Measurements from ENCODE around the gene CDKL1.

The CDKL1 gene

GRCh38 chr14:50311337-50311971, 85.2 kb downstream of the CDKL1 start:
- no peak for DNase-seq (ENCODE audit: low read depth, low spot score)
- H3K4me3 ChIP-seq (ENCODE audit: low read length), result peak overlapping the region; percentile 92

- no peak overlapping the region for H3K4me3 ChIP-seq (ENCODE audit: low read length)
Measured at GRCh38 chr14:50310445-50310844, 86.2 kb downstream of the CDKL1 start.

GRCh38 chr14:50308363-50308915, 88.2 kb downstream of the CDKL1 start:
- no peak for DNase-seq (ENCODE audit: low read depth, low spot score)
- no peak overlapping the region for H3K4me3 ChIP-seq (ENCODE audit: low read length)

More at GRCh38 chr14:50310445-50310844, 86.2 kb downstream of the CDKL1 start:
- no peak for DNase-seq (ENCODE audit: low read depth, low spot score)

GRCh38 chr14:50303744-50304471, 92.8 kb downstream of the CDKL1 start:
- no peak for DNase-seq (ENCODE audit: low read depth, low spot score)
- no peak overlapping the region for H3K4me3 ChIP-seq (ENCODE audit: low read length)

- no peak overlapping the region for H3K4me3 ChIP-seq (ENCODE audit: low read length)
- DNase-seq (ENCODE audit: low read depth, low spot score), result no peak
Measured at GRCh38 chr14:50301914-50302313, 94.8 kb downstream of the CDKL1 start.

GRCh38 chr14:50299585-50299984, 97.1 kb downstream of the CDKL1 start:
- no peak overlapping the region for H3K4me3 ChIP-seq (ENCODE audit: low read length)
- no peak for DNase-seq (ENCODE audit: low read depth, low spot score)

GRCh38 chr14:50290306-50290705, 106.4 kb downstream of the CDKL1 start:
- no peak for DNase-seq (ENCODE audit: low read depth, low spot score)
- no peak overlapping the region for H3K4me3 ChIP-seq (ENCODE audit: low read length)

- no peak for DNase-seq (ENCODE audit: low read depth, low spot score)
- no peak overlapping the region for H3K4me3 ChIP-seq (ENCODE audit: low read length)
Measured at GRCh38 chr14:50288146-50288545, 108.5 kb downstream of the CDKL1 start.

- DNase-seq (ENCODE audit: low read depth, low spot score), result no peak
- H3K4me3 ChIP-seq (ENCODE audit: low read length), result no peak overlapping the region
Measured at GRCh38 chr14:50285861-50286260, 110.8 kb downstream of the CDKL1 start.

Measured in Jurkat, Clone E6-1 (cell line).